ENCODE results near the gene TFEB.

TFEB gene

DNA sequence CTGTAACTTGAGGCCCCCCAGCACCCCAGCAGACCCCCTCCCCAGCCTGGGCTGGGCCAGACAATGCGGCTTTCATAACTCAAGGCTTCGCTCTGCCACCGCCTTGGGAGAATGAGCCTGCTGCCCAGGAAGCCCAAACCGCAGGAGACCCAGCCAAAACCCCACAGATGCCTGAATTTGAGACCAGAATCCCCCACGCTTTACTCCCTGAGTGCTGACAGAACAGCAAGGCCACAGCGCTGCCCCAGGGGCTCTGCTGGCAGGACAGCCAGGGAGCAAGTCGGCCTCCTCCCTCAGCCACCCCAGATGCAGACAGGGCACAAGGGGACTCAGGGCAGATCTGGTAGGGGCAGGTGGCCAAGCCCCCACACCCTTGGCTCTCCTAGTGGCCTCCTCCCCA is 95.0 kb downstream of the TFEB start:
- no peak overlapping the region for H2BK15ac ChIP-seq (replicated peaks; ENCODE audit: low read depth)
- peaks cover 31% of the 10 kb centered on the region for H3K4me1 ChIP-seq (ENCODE audit: control insufficient read depth, low read depth, low read length)
- H2AK5ac ChIP-seq (ENCODE audit: low read length), result no peak overlapping the region
- H3K4me2 ChIP-seq (ENCODE audit: low read length), result peak overlapping the region; percentile 45
- peak overlapping the region; percentile 71 for H3K27ac ChIP-seq (ENCODE audit: low read depth, low read length)
- no peak overlapping the region for H4K8ac ChIP-seq (ENCODE audit: low read depth, low read length)
- H3K23ac ChIP-seq (ENCODE audit: low read length), result peak overlapping the region; percentile 48
- peaks cover 28% of the 10 kb centered on the region for H3K79me1 ChIP-seq (ENCODE audit: low read length)
- H3K79me2 ChIP-seq (ENCODE audit: control insufficient read depth, insufficient read depth, low read length), result peaks cover 39% of the 10 kb centered on the region
- H3K9ac ChIP-seq (ENCODE audit: low read length), result peak overlapping the region; percentile 89
- no peaks in the 10 kb centered on the region for H3K36me3 ChIP-seq (ENCODE audit: control insufficient read depth, insufficient read depth, low read length)
- peak overlapping the region; percentile 61 for H2BK5ac ChIP-seq (ENCODE audit: low read length)
- peak overlapping the region; percentile 66 for H3K4ac ChIP-seq (ENCODE audit: low read depth, low read length)
- H2BK120ac ChIP-seq (ENCODE audit: low read depth, low read length), result peak overlapping the region; percentile 17
- peak overlapping the region; percentile 61 for H3K18ac ChIP-seq (ENCODE audit: low read length)
- H4K5ac ChIP-seq (ENCODE audit: low read length), result no peak overlapping the region
- H3K4me3 ChIP-seq (ENCODE audit: low read length), result no peak overlapping the region
- DNase-seq, result no peak
- no CpG with 5 or more reads among the region's 7 CpGs for WGBS (ENCODE audit: extremely low coverage, insufficient coverage, low lambda C conversion rate)
- H3K27me3 ChIP-seq (ENCODE audit: insufficient read depth, low read length, poor library complexity), result no peaks in the 10 kb centered on the region
- peak overlapping the region; percentile 88 for H3K56ac ChIP-seq (ENCODE audit: low read length)

- peaks cover 28% of the 10 kb centered on the region for H3K79me1 ChIP-seq (ENCODE audit: low read length)
- no peak overlapping the region for H4K5ac ChIP-seq (ENCODE audit: low read length)
- peak overlapping the region; percentile 83 for H2BK5ac ChIP-seq (ENCODE audit: low read length)
- H3K4me1 ChIP-seq (ENCODE audit: control insufficient read depth, low read depth, low read length), result peaks cover 31% of the 10 kb centered on the region
- H3K4me3 ChIP-seq (ENCODE audit: low read length), result peak overlapping the region; percentile 60
- H2AK5ac ChIP-seq (ENCODE audit: low read length), result peak overlapping the region; percentile 55
- no CpG with 5 or more reads among the region's 8 CpGs for WGBS (ENCODE audit: extremely low coverage, insufficient coverage, low lambda C conversion rate)
- H4K8ac ChIP-seq (ENCODE audit: low read depth, low read length), result no peak overlapping the region
- H2BK120ac ChIP-seq (ENCODE audit: low read depth, low read length), result no peak overlapping the region
- H3K27ac ChIP-seq (ENCODE audit: low read depth, low read length), result peak overlapping the region; percentile 88
- H3K79me2 ChIP-seq (ENCODE audit: control insufficient read depth, insufficient read depth, low read length), result peaks cover 39% of the 10 kb centered on the region
- peak overlapping the region; percentile 98 for H3K23ac ChIP-seq (ENCODE audit: low read length)
- H3K9ac ChIP-seq (ENCODE audit: low read length), result peak overlapping the region; percentile 89
- H3K18ac ChIP-seq (ENCODE audit: low read length), result peak overlapping the region; percentile 91
- H3K27me3 ChIP-seq (ENCODE audit: insufficient read depth, low read length, poor library complexity), result no peaks in the 10 kb centered on the region
- no peaks in the 10 kb centered on the region for H3K36me3 ChIP-seq (ENCODE audit: control insufficient read depth, insufficient read depth, low read length)
- peak overlapping the region; percentile 88 for H3K56ac ChIP-seq (ENCODE audit: low read length)
- peak overlapping the region; percentile 45 for H3K4me2 ChIP-seq (ENCODE audit: low read length)
- H2BK15ac ChIP-seq (replicated peaks; ENCODE audit: low read depth), result no peak overlapping the region
- peak overlapping the region; percentile 66 for H3K4ac ChIP-seq (ENCODE audit: low read depth, low read length)
- peak; percentile 73 for DNase-seq
These were observed 95.5 kb downstream of the TFEB start for GRCh38 chr6:41639809-41640371.

DNA sequence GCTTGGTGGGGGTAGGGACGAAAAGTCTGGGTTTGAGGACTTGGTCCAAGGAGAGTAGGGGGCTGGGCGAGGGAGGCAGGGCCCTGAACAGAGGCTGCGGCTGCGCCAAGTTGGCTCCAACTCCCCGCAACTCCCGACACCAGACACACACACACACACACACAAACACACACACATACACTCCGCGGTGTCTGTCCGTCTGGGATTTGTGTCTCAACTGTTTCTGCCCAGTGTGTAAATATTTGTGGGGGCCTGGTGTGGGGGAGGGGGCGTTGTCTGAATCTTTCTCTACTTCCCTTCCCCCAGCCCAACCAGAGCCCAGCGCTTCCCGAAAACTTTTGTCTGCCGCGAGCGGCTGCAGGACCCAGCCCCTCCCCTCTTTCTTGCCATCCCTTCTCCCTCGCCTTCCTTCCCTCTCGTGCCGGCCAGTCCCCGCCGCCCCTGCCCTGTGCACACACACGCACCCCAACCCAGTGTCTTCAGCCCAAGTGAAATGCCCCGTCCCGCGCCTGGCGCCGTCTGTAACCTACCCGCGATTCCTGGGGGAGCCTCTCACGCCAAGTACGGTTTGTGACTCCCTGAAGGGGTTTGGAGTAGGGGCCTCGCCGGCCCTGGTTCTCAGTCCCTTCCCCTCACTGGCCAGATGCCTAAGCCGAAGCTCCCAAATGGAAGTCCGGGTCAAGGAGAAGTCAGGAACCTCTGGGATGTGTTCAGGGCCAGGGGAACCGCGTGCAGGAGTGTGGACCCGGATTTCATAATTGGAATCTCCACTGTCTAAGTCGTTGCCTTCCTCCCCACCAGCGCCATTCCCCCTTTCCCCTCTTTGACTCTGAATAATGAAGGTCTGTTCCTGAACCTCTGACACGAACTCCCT is 96.2 kb downstream of the TFEB start:
- peaks cover 39% of the 10 kb centered on the region for H3K79me2 ChIP-seq (ENCODE audit: control insufficient read depth, insufficient read depth, low read length)
- H3K27me3 ChIP-seq (ENCODE audit: insufficient read depth, low read length, poor library complexity), result no peaks in the 10 kb centered on the region
- peak overlapping the region; percentile 98 for H3K4ac ChIP-seq (ENCODE audit: low read depth, low read length)
- peak overlapping the region; percentile 88 for H3K56ac ChIP-seq (ENCODE audit: low read length)
- no peak overlapping the region for H2BK15ac ChIP-seq (replicated peaks; ENCODE audit: low read depth)
- WGBS (ENCODE audit: extremely low coverage, insufficient coverage, low lambda C conversion rate), result no CpG with 5 or more reads among the region's 40 CpGs
- H4K5ac ChIP-seq (ENCODE audit: low read length), result no peak overlapping the region
- H2BK120ac ChIP-seq (ENCODE audit: low read depth, low read length), result peak overlapping the region; percentile 86
- peak overlapping the region; percentile 98 for H3K23ac ChIP-seq (ENCODE audit: low read length)
- peaks cover 29% of the 10 kb centered on the region for H3K4me1 ChIP-seq (ENCODE audit: control insufficient read depth, low read depth, low read length)
- peak overlapping the region; percentile 55 for H2AK5ac ChIP-seq (ENCODE audit: low read length)
- H3K4me3 ChIP-seq (ENCODE audit: low read length), result peak overlapping the region; percentile 60
- H3K4me2 ChIP-seq (ENCODE audit: low read length), result peak overlapping the region; percentile 45
- peak; percentile 82 for DNase-seq
- H3K18ac ChIP-seq (ENCODE audit: low read length), result peak overlapping the region; percentile 91
- peak overlapping the region; percentile 89 for H3K9ac ChIP-seq (ENCODE audit: low read length)
- H3K36me3 ChIP-seq (ENCODE audit: control insufficient read depth, insufficient read depth, low read length), result no peaks in the 10 kb centered on the region
- H2BK5ac ChIP-seq (ENCODE audit: low read length), result peak overlapping the region; percentile 83
- no peak overlapping the region for H4K8ac ChIP-seq (ENCODE audit: low read depth, low read length)
- peaks cover 28% of the 10 kb centered on the region for H3K79me1 ChIP-seq (ENCODE audit: low read length)
- peak overlapping the region; percentile 88 for H3K27ac ChIP-seq (ENCODE audit: low read depth, low read length)

DNA sequence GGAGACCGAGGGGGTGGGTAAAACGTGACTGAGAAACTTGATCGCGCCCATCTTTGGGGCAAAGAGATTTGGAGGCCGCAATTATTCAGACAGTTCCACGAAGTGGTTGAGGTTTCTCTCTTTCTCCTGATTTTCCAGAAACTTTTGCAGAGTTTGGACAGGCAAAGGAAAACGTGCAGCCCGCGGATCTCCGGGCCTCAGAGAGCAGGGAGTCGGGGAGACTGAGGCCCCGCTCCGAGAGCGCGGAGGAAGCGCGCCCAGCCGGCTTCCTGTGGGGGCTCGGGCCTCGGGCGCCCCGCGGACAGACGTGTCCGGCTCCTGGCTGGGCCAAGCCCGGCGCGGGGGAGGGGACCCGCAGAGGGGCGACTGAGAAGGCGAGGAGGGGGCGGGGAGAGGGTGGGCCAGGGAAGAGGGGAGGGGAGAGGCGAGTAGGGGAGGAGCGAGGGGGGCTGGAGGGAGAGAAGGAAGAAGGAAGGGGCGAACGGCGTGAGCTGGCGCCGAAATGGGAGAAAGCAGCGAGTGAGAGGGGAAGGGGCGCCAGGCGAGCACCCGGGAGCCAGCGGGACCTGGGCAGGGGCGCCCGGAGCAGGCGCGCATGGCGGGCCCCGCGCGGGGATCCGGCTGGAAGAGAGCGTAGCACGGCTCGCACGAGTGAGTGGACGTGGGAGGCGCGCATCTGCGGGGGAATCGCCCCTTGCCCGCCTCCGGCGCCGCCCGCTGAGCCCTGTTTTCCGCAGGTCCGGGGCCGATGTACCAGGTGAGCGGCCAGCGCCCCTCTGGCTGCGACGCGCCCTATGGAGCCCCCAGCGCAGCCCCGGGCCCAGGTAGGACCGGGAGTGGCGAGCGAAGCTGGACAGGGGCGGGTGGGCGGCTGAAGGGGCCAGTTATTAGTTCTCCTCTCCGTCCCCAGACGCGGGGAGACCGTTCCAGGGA is 97.1 kb downstream of the TFEB start, which contains the start of gene MDFI:
MDFI (plus strand) TSS at position 467 of the 933 bp plus-strand sequence; CDS start at position 749, 282 bp downstream.
- Histone ChIP-seq H3K27ac (ENCODE audit: low read depth, low read length) (peak within 1 kb of the TSS; percentile 88), H3K4me1 (ENCODE audit: control insufficient read depth, low read depth, low read length) (peaks cover 22% of the 10 kb centered on the region), H2BK5ac (ENCODE audit: low read length) (peak within 1 kb of the TSS; percentile 81), H3K79me2 (ENCODE audit: control insufficient read depth, insufficient read depth, low read length) (peaks cover 38% of the 10 kb centered on the region), H2AK5ac (ENCODE audit: low read length) (peak within 1 kb of the TSS; percentile 12), H3K36me3 (ENCODE audit: control insufficient read depth, insufficient read depth, low read length) (no peaks in the 10 kb centered on the region), H3K23ac (ENCODE audit: low read length) (peak within 1 kb of the TSS; percentile 95), H2BK120ac (ENCODE audit: low read depth, low read length) (peak within 1 kb of the TSS; percentile 86), H3K56ac (ENCODE audit: low read length) (peak within 1 kb of the TSS; percentile 88), H3K4me2 (ENCODE audit: low read length) (peak within 1 kb of the TSS; percentile 100), H3K18ac (ENCODE audit: low read length) (peak within 1 kb of the TSS; percentile 91), H3K79me1 (ENCODE audit: low read length) (peaks cover 26% of the 10 kb centered on the region), H3K4me3 (ENCODE audit: low read length) (peak within 1 kb of the TSS; percentile 71), H3K27me3 (ENCODE audit: insufficient read depth, low read length, poor library complexity) (no peaks in the 10 kb centered on the region), H2BK15ac (replicated peaks; ENCODE audit: low read depth) (peak within 1 kb of the TSS; percentile 46), H3K4ac (ENCODE audit: low read depth, low read length) (peak within 1 kb of the TSS; percentile 98), H3K9ac (ENCODE audit: low read length) (peak within 1 kb of the TSS; percentile 89), H4K8ac (ENCODE audit: low read depth, low read length) (no peak within 1 kb of the TSS), H4K5ac (ENCODE audit: low read length) (no peak within 1 kb of the TSS)
- peak; percentile 83 for DNase-seq
- WGBS (ENCODE audit: extremely low coverage, insufficient coverage, low lambda C conversion rate), result no CpG with 5 or more reads among the region's 86 CpGs

GRCh38 chr6:41637194-41638001 is 98.0 kb downstream of the TFEB start:
- peaks cover 18% of the 10 kb centered on the region for H3K4me1 ChIP-seq (ENCODE audit: control insufficient read depth, low read depth, low read length)
- peak overlapping the region; percentile 23 for H2BK15ac ChIP-seq (replicated peaks; ENCODE audit: low read depth)
- DNase-seq, result peak; percentile 71
- peak overlapping the region; percentile 52 for H3K23ac ChIP-seq (ENCODE audit: low read length)
- H3K18ac ChIP-seq (ENCODE audit: low read length), result peak overlapping the region; percentile 25
- H3K79me2 ChIP-seq (ENCODE audit: control insufficient read depth, insufficient read depth, low read length), result peaks cover 33% of the 10 kb centered on the region
- H4K5ac ChIP-seq (ENCODE audit: low read length), result no peak overlapping the region
- H2AK5ac ChIP-seq (ENCODE audit: low read length), result no peak overlapping the region
- no CpG with 5 or more reads among the region's 54 CpGs for WGBS (ENCODE audit: extremely low coverage, insufficient coverage, low lambda C conversion rate)
- no peaks in the 10 kb centered on the region for H3K27me3 ChIP-seq (ENCODE audit: insufficient read depth, low read length, poor library complexity)
- peak overlapping the region; percentile 71 for H3K4me3 ChIP-seq (ENCODE audit: low read length)
- H3K36me3 ChIP-seq (ENCODE audit: control insufficient read depth, insufficient read depth, low read length), result no peaks in the 10 kb centered on the region
- peak overlapping the region; percentile 100 for H3K4me2 ChIP-seq (ENCODE audit: low read length)
- peak overlapping the region; percentile 90 for H3K4ac ChIP-seq (ENCODE audit: low read depth, low read length)
- peak overlapping the region; percentile 21 for H2BK5ac ChIP-seq (ENCODE audit: low read length)
- peak overlapping the region; percentile 88 for H3K56ac ChIP-seq (ENCODE audit: low read length)
- peak overlapping the region; percentile 88 for H3K9ac ChIP-seq (ENCODE audit: low read length)
- peak overlapping the region; percentile 67 for H4K8ac ChIP-seq (ENCODE audit: low read depth, low read length)
- peaks cover 23% of the 10 kb centered on the region for H3K79me1 ChIP-seq (ENCODE audit: low read length)
- H2BK120ac ChIP-seq (ENCODE audit: low read depth, low read length), result peak overlapping the region; percentile 19
- H3K27ac ChIP-seq (ENCODE audit: low read depth, low read length), result peak overlapping the region; percentile 78

Data from mesendoderm (in vitro differentiated cells).